OCI-LY7 (cell line): Measurements from ENCODE around the gene TGM2. TPM values are rescaled to one million over a fixed set of nuclear protein-coding genes. Genes with fewer than 3 reads are reported as not detected.

Experiments
- BruUV-seq: library from RNA; stranded (reverse); fragments of 400-500 nt; replicated peaks from 2 replicates; lab custom pipeline; 2021; lab: Mats Ljungman, UMichigan
- CTCF ChIA-PET: fragments of 300-600 bp; sonication (Branson Sonifier 250); formaldehyde crosslinking; loops from one replicate; lab custom pipeline; 2022; ENCODE audit warnings: antibody characterized with exemption; ENCODE audit not compliant: unreplicated experiment; lab: Charles Lee
- POLR2A ChIA-PET: fragments of 300-600 bp; sonication (Branson Sonifier 250); formaldehyde crosslinking; loops from one replicate; lab custom pipeline; 2022; ENCODE audit warnings: antibody characterized with exemption; lab: Charles Lee
- DNase-seq: peaks from one replicate; pipeline ENCODE4 v3.0.0-alpha.2; 2015; ENCODE audit warnings: low spot score
- H2AFZ ChIP-seq: fragments of 200-600 bp; sonication (generic), shearing (Covaris generic); 2 replicates; pipeline ENCODE4 v1.6.1; 2014; ENCODE audit warnings: mild to moderate bottlenecking, antibody characterized with exemption, low read length, moderate library complexity
- H3K27ac ChIP-seq: fragments of 200-600 bp; sonication (generic); 2 replicates; pipeline ENCODE4 v1.5.1; 2014; ENCODE audit warnings: mixed run types, low read depth, mild to moderate bottlenecking, moderate library complexity, low read length, inconsistent platforms; ENCODE audit not compliant: poor library complexity, severe bottlenecking
- H3K36me3 ChIP-seq: fragments of 200-600 bp; sonication (generic); 2 replicates; pipeline ENCODE4 v1.6.1; 2014; ENCODE audit warnings: mild to moderate bottlenecking, antibody characterized with exemption, low read length, moderate library complexity, mixed read lengths; ENCODE audit not compliant: insufficient read depth
- H3K4me1 ChIP-seq: fragments of 200-600 bp; sonication (generic); 2 replicates; pipeline ENCODE4 v1.5.1; 2014; ENCODE audit warnings: mild to moderate bottlenecking, low read length; ENCODE audit not compliant: insufficient read depth, poor library complexity, severe bottlenecking
- H3K4me2 ChIP-seq: fragments of 200-600 bp; sonication (generic); 2 replicates; pipeline ENCODE4 v1.6.1; 2014; ENCODE audit warnings: mild to moderate bottlenecking, low read length
- H3K4me3 ChIP-seq: fragments of 200-600 bp; sonication (generic); 2 replicates; pipeline ENCODE4 v1.5.1; 2014; ENCODE audit warnings: mild to moderate bottlenecking, low read depth, low read length; ENCODE audit not compliant: poor library complexity, severe bottlenecking
- H3K79me2 ChIP-seq: fragments of 200-600 bp; sonication (generic); 2 replicates; pipeline ENCODE4 v1.6.1; 2016; ENCODE audit warnings: low read depth, mild to moderate bottlenecking, low read length, moderate library complexity, mixed read lengths; ENCODE audit not compliant: insufficient read depth
- H3K9me2 ChIP-seq: fragments of 200-600 bp; sonication (generic); 2 replicates; pipeline ENCODE4 v1.6.1; 2016; ENCODE audit warnings: mild to moderate bottlenecking, low read length, mixed read lengths; ENCODE audit not compliant: insufficient read depth
- H3K9me3 ChIP-seq: fragments of 200-600 bp; sonication (generic); 2 replicates; pipeline ENCODE4 v1.6.1; 2014; ENCODE audit warnings: mild to moderate bottlenecking, mixed run types, low read length, mixed read lengths
- H4K20me1 ChIP-seq: fragments of 200-600 bp; sonication (generic); 2 replicates; pipeline ENCODE4 v1.6.1; 2014; ENCODE audit warnings: mild to moderate bottlenecking, antibody characterized with exemption, low read length, moderate library complexity, mixed read lengths; ENCODE audit not compliant: insufficient read depth
- CTCF ChIP-seq: fragments of 200-600 bp; sonication (generic); conservative IDR thresholded peaks from 2 replicates; pipeline ENCODE4 v1.5.1; 2014; ENCODE audit warnings: mild to moderate bottlenecking, antibody characterized with exemption, low read length, moderate library complexity, mixed read lengths
- EZH2phosphoT487 ChIP-seq: fragments of 200-600 bp; sonication (generic); IDR thresholded peaks from 2 replicates; pipeline ENCODE4 v1.6.1; 2018; ENCODE audit warnings: low read depth, borderline replicate concordance, mild to moderate bottlenecking, mixed run types, antibody characterized with exemption, low read length, moderate library complexity, mixed read lengths
- intact Hi-C: fragments of 100-400 bp; cut with micrococcal nuclease; formaldehyde crosslinking; loops from one replicate; pipeline ENCODE4 v1.10.0; 2022; ENCODE audit not compliant: unreplicated experiment
- total RNA-seq, 2 experiments: library from RNA; depleted of rRNA in 1 of 2; stranded (reverse); fragments of >200 nt in 1 of 2; shearing (Covaris generic) in 1 of 2; gene quantifications; 2 replicates each; pipeline ENCODE4 v1.2.3, GENCODE V29; 2014 to 2022

TGM2 gene
- total RNA-seq, 2 experiments from 2014 or later = not detected

DNA sequence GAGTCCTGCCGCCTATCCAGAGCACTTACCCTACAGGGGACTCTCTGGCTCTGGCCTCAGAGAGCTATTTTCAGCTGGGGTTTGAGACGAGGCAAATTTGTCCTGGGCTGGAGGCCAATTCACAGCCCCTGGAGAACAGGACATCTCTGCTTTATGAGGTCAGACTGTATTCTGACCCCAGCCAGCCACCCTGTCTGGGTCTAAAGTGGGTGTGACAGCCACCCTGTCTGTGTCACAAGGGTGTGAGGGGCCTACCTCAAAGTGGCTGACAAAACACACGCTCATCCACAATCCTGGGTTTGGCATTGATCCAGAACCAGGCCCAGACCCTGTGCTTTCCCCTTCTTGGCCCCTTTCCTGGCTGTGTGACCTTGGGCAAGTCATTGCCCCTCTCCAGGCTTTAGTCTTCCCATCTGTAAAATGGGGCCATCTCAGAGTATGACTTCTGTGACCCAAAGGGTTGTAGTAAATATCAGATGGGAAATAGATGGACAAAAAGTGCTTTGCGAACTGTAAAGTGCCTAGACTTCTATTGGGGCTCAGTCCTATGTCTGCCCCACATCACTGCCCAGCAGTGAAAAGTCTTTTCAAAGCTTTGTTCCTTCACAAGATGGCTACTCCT, 44.1 kb upstream of the TGM2 start:
- Histone ChIP-seq H4K20me1 (no peaks in the 10 kb centered on the region), H3K9me2 (no peaks in the 10 kb centered on the region; the same call in 1 of the 2 replicates), H3K36me3 (no peaks in the 10 kb centered on the region), H3K27ac (no peak overlapping the region), H3K4me2 (no peak overlapping the region), H3K4me3 (no peak overlapping the region), H3K79me2 (no peaks in the 10 kb centered on the region), H3K4me1 (no peaks in the 10 kb centered on the region), H3K9me3 (no peaks in the 10 kb centered on the region), H2AFZ (no peak overlapping the region)
- ChIA-PET POLR2A (no interaction called here), CTCF (no interaction called here)
- DNase-seq = no peak
- no peak for TF ChIP-seq EZH2phosphoT487
- no peak for TF ChIP-seq CTCF
- BruUV-seq = no TSS peak
- intact Hi-C loops = no loop called here

DNA sequence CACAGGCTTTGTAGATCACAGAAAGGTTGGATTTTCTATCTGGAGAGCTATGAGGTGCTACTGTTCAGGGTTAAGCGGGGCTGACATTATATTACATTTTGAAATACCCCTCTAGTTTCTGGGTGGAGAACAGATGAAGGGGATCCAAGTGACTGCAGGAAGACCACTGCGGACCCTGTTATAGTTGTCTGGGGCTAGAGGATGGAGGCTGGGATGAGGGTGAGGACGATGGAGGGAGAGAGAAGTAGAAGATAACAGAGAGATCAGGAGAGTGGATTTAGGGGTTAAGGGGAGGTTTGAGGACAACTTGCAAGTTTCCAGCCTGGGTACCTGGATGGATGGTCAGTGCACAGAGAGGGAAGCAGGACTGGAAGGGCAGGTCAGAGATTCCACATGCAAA, 43.5 kb upstream of the TGM2 start:
- no peaks in the 10 kb centered on the region for H3K79me2 ChIP-seq
- H3K27ac ChIP-seq = no peak overlapping the region
- ChIA-PET POLR2A (interaction anchor here (0.6 kb wide), 1 partner anchor 151 kb away, joined by 4 read pairs; no protein-coding TSS in a partner anchor), CTCF (no interaction called here)
- no peak for TF ChIP-seq CTCF
- TF ChIP-seq EZH2phosphoT487 = no peak
- no peak overlapping the region for H3K4me2 ChIP-seq
- H4K20me1 ChIP-seq = no peaks in the 10 kb centered on the region
- no peaks in the 10 kb centered on the region for H3K36me3 ChIP-seq
- H3K9me3 ChIP-seq = no peaks in the 10 kb centered on the region
- no peaks in the 10 kb centered on the region; the same call in 1 of the 2 replicates for H3K9me2 ChIP-seq
- intact Hi-C loops = no loop called here
- no peak overlapping the region for H3K4me3 ChIP-seq
- H3K4me1 ChIP-seq = no peaks in the 10 kb centered on the region
- DNase-seq = no peak
- H2AFZ ChIP-seq = no peak overlapping the region
- BruUV-seq = no TSS peak

DNA sequence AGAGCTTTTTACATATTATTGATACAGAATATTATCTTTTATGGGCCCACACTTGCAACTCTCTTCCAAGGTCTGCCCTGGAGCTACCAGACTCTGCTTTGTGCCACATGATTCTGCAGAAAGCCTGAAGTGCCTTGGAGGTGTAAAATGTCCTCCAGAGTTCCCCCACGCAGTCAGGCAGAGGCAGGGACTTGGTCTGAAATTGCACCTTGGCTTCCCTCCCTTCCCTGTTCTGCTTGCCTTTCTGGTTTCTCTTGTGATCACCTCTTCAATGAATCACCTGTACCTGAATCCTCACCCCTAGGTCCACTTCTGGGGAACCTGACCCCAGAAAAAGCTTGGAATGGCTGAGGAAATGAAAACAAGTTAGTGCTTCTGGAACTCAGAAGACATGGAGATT, 43.0 kb upstream of the TGM2 start:
- Histone ChIP-seq H3K36me3 (no peaks in the 10 kb centered on the region), H3K79me2 (no peaks in the 10 kb centered on the region), H3K9me2 (no peaks in the 10 kb centered on the region; the same call in 1 of the 2 replicates), H3K9me3 (no peaks in the 10 kb centered on the region), H3K4me1 (no peaks in the 10 kb centered on the region), H3K4me2 (no peak overlapping the region), H4K20me1 (no peaks in the 10 kb centered on the region), H3K4me3 (no peak overlapping the region), H3K27ac (no peak overlapping the region), H2AFZ (no peak overlapping the region)
- intact Hi-C loops = no loop called here
- TF ChIP-seq CTCF = no peak
- no peak for TF ChIP-seq EZH2phosphoT487
- POLR2A ChIA-PET = interaction anchor here (0.6 kb wide), 1 partner anchor 150 kb away, joined by 4 read pairs; no protein-coding TSS in a partner anchor
- CTCF ChIA-PET = no interaction called here
- no peak for DNase-seq
- no TSS peak for BruUV-seq
